GM12801 (cell line): ENCODE data around the gene IMMP2L.

Experiments
- TF ChIP-seq, protein P1 (sequence below): IDR thresholded peaks from one replicate; pipeline ENCODE4 v1.5.1; 2011; ENCODE audit warnings: control low read depth; ENCODE audit not compliant: insufficient read length; ENCODE audit errors: extremely low read depth

IMMP2L gene

DNA sequence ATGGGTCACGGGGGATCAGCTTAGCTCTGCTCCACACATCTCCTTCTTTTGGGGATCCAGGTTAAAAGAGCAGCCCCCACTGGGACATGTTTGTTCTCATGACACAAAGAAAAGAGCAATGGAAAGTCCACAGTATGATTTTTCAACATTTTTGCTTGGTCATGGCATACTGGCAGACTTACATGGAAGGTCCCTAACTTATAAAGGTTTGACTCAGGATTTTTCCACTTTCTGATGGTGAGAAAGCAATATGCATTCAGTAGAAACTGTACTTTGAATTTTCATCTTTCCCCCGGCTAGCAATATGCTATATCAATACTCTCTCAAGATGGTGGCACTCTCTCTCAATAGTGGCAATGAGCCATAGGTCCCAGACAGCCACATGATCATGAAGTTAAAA lies 699.0 kb downstream of the IMMP2L start:
- TF ChIP-seq, protein P1, sequence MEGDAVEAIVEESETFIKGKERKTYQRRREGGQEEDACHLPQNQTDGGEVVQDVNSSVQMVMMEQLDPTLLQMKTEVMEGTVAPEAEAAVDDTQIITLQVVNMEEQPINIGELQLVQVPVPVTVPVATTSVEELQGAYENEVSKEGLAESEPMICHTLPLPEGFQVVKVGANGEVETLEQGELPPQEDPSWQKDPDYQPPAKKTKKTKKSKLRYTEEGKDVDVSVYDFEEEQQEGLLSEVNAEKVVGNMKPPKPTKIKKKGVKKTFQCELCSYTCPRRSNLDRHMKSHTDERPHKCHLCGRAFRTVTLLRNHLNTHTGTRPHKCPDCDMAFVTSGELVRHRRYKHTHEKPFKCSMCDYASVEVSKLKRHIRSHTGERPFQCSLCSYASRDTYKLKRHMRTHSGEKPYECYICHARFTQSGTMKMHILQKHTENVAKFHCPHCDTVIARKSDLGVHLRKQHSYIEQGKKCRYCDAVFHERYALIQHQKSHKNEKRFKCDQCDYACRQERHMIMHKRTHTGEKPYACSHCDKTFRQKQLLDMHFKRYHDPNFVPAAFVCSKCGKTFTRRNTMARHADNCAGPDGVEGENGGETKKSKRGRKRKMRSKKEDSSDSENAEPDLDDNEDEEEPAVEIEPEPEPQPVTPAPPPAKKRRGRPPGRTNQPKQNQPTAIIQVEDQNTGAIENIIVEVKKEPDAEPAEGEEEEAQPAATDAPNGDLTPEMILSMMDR: no peak

GRCh38 chr7:110861163-110861562 lies 701.1 kb downstream of the IMMP2L start:
- TF ChIP-seq, protein P1: no peak

- TF ChIP-seq, protein P1: no peak
These were observed 705.2 kb downstream of the IMMP2L start for GRCh38 chr7:110857106-110857505.

- TF ChIP-seq, protein P1: no peak
These were observed 705.6 kb downstream of the IMMP2L start for GRCh38 chr7:110856704-110857103.

GRCh38 chr7:110854651-110855050 lies 707.6 kb downstream of the IMMP2L start:
- TF ChIP-seq, protein P1: no peak

- TF ChIP-seq, protein P1: no peak
These were observed 708.1 kb downstream of the IMMP2L start for GRCh38 chr7:110854166-110854565.

DNA sequence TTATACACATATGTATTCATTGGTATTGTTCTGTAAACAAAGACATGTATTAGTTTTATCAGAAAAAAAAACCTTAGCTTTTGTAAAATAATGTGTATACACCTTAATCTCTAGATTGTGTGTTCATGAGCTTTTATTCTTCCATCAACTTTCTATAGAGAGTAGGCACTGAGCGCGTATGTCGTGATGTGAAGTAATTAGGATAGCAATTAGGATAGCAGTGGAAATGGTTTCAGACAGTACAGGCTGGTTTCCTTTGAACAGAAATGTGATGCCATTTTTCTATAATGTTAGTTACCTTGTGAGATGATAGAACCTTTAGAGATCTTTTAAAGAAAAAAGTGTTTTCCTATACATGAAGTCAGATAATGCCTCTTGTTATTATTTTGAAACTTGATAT lies 709.0 kb downstream of the IMMP2L start:
- TF ChIP-seq, protein P1: no peak
